Measurements from ENCODE around the gene PPP1R13B.

GRCh38 chr14:103834956-103835355, 12.4 kb downstream of the PPP1R13B start:
- TF ChIP-seq CTCF (IDR thresholded peaks at IDR 0.05) (no peak), POLR2A (IDR thresholded peaks at IDR 0.05) (no peak)
